HUES6 (cell line): ENCODE results near the gene GFM2.
A peak's percentile ranks its signal among the peaks of the same experiment; 100 is the strongest.
"Not testable (repeated sequence)": the region's sequence is repeated elsewhere in the genome, so short reads cannot be mapped to it uniquely, and the experiment has no call there.

Experiments
- H3K27ac ChIP-seq: 2 replicates; pipeline ENCODE4 v1.7.0; 2013; ENCODE audit warnings: low read depth, mild to moderate bottlenecking, low read length, inconsistent platforms
- H3K27me3 ChIP-seq: 2 replicates; pipeline ENCODE4 v1.6.1; 2013; ENCODE audit warnings: low read length; ENCODE audit not compliant: control insufficient read depth, insufficient read depth
- H3K36me3 ChIP-seq: 2 replicates; pipeline ENCODE4 v1.6.1; 2013; ENCODE audit warnings: low read length; ENCODE audit not compliant: control insufficient read depth, insufficient read depth
- H3K4me1 ChIP-seq: 2 replicates; pipeline ENCODE4 v1.6.1; 2013; ENCODE audit warnings: low read length; ENCODE audit not compliant: control insufficient read depth, insufficient read depth
- H3K4me3 ChIP-seq: 2 replicates; pipeline ENCODE4 v1.5.1; 2013; ENCODE audit warnings: low read depth, low read length
- H3K9ac ChIP-seq: one replicate; pipeline ENCODE4 v1.6.1; 2013; ENCODE audit warnings: mild to moderate bottlenecking, low read length
- H3K9me3 ChIP-seq: 2 replicates; pipeline ENCODE4 v1.6.1; 2013; ENCODE audit warnings: low read depth, low read length; ENCODE audit not compliant: control insufficient read depth, insufficient read depth

The GFM2 gene

GRCh38 chr5:74766849-74767578, at the start of gene GFM2, which contains the start of gene NSA2:
Gene GFM2 (minus strand): TSS chr5:74767117. CDS start chr5:74763742, 3,375 bp downstream.
Gene NSA2 (plus strand): TSS chr5:74767249. CDS start chr5:74767361, 112 bp downstream.
- peak within 1 kb of the TSS; percentile 79 for H3K9ac ChIP-seq
- no peaks in the 10 kb centered on the region for H3K9me3 ChIP-seq
- H3K27ac ChIP-seq = peak within 1 kb of the TSS; percentile 36; the same call in 1 of the 2 replicates
- peaks cover 44% of the 10 kb centered on the region for H3K36me3 ChIP-seq
- H3K4me3 ChIP-seq = peak within 1 kb of the TSS; percentile 92
- H3K4me1 ChIP-seq = peaks cover 4% of the 10 kb centered on the region; the same call in 1 of the 2 replicates
- no peaks in the 10 kb centered on the region for H3K27me3 ChIP-seq

DNA sequence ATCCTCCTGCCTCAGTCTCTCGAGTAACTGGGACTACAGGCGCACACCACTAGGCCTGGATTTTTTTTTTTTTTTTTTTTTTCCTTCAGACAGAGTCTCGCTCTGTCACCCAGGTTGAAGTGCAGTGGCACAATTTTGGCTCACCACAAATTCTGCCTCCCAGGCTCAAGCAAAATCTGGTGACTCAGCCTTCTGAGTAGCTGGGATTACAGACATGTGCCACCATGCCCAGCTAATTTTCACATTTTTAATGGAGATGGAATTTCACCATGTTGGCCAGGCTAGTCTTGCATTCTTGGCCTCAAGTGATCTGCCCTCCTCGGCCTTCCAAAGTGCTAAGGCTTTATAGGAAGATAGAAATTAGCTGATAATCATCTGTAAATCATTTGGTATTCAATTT, 44.0 kb upstream of the GFM2 start:
- Histone ChIP-seq H3K9me3 (no peaks in the 10 kb centered on the region), H3K27ac (no peak overlapping the region), H3K9ac (no peak overlapping the region), H3K4me1 (peaks cover 13% of the 10 kb centered on the region), H3K27me3 (no peaks in the 10 kb centered on the region), H3K4me3 (no peak overlapping the region), H3K36me3 (peaks cover 49% of the 10 kb centered on the region)

DNA sequence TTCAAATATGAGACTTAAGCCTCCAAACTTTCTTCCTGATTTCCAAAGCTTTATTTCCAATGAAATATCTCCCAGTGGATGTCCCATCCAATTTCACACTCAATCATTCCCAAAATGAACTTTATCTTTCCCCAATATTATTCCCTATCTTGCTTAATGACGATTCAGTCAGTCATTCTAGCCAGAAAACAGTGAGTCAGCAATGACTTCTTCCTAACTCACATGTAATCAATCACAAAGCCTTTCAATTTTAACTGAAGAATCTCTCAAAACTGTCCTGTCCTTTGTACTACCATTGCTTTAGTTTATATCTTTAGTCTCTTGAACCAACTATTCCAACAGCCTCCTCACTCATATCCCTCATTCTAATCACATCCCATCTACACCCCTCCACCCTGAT, 35.0 kb upstream of the GFM2 start:
- no peak overlapping the region for H3K27ac ChIP-seq
- no peaks in the 10 kb centered on the region for H3K9me3 ChIP-seq
- no peak overlapping the region for H3K9ac ChIP-seq
- 0 out of 2 replicates have a peak, but pooled peaks cover 2% of the 10 kb centered on the region for H3K4me1 ChIP-seq
- H3K4me3 ChIP-seq = no peak overlapping the region
- H3K27me3 ChIP-seq = no peaks in the 10 kb centered on the region
- H3K36me3 ChIP-seq = peaks cover 79% of the 10 kb centered on the region

- H3K27ac ChIP-seq = no peak overlapping the region
- no peaks in the 10 kb centered on the region for H3K9me3 ChIP-seq
- no peak overlapping the region for H3K9ac ChIP-seq
- peaks cover 82% of the 10 kb centered on the region for H3K36me3 ChIP-seq
- H3K4me1 ChIP-seq = no peaks in the 10 kb centered on the region
- no peaks in the 10 kb centered on the region for H3K27me3 ChIP-seq
- no peak overlapping the region for H3K4me3 ChIP-seq
These were observed 34.3 kb upstream of the GFM2 start for GRCh38 chr5:74801197-74801596.

DNA sequence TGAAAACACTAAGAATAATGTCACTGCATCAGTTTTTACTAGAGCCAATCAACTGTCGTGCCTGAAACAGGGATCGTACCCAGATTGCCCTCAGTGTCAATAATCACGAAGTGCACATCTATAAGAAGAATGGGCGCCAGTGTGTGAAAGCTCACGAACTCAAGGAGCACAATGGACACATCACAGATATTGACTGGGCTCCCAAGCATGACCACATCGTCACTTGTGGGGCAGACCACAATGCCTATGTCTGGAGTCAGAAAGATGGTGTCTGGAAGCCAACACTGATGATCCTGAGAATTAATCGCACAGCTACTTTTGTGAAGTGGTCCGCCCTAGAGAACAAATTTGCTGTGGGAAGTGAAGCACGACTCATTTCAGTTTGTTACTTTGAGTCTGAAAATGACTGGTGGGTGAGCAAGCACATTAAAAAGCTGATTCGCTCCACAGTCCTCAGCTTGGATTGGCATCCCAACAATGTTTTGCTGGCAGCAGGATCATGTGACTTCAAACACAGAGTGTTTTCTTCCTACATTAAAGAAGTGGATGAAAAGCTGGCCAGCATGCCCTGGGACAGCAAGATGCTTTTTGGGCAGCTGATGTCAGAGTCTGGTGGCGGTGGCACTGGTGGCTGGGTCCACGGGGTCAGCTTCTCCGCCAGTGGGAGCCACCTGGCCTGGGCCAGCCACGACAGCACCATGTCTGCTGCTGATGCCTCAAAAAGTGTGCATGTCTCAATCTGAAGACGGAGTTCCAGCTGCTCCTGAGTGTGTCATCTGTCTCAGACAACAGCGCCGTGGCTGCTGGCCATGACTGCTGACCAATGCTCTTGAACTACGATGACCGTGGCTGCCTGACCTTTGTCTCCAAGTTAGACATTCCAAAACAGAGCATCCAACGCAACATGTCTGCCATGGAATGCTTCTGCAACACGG, 32.3 kb upstream of the GFM2 start:
- H3K4me1 ChIP-seq = no peaks in the 10 kb centered on the region
- H3K36me3 ChIP-seq = peaks cover 89% of the 10 kb centered on the region
- no peak overlapping the region for H3K9ac ChIP-seq
- H3K9me3 ChIP-seq = no peaks in the 10 kb centered on the region
- H3K27me3 ChIP-seq = no peaks in the 10 kb centered on the region
- H3K4me3 ChIP-seq = no peak overlapping the region
- no peak overlapping the region for H3K27ac ChIP-seq

DNA sequence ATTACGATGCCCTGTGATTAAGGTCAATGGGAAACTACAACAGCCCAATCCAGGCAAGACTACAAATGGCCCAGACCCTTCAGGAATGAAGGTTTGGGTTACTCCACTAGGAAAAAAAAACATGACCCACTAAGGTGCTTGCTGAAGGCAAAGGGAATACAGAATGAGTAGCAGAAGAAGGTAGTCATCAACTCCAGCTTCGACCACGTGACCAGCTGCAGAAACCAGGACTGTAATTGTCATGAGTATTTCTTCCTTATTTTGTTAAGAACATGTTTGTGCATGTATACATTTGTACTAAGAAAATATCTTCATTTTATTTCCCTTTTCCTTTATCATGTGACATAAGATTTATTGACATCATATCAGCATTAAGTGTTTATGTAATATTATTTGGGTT, 24.8 kb upstream of the GFM2 start:
- not testable (repeated sequence) for H3K9ac ChIP-seq, H3K4me3 ChIP-seq, H3K27ac ChIP-seq, H3K4me1 ChIP-seq, H3K9me3 ChIP-seq, H3K27me3 ChIP-seq
- H3K36me3 ChIP-seq = peaks cover 94% of the 10 kb centered on the region

DNA sequence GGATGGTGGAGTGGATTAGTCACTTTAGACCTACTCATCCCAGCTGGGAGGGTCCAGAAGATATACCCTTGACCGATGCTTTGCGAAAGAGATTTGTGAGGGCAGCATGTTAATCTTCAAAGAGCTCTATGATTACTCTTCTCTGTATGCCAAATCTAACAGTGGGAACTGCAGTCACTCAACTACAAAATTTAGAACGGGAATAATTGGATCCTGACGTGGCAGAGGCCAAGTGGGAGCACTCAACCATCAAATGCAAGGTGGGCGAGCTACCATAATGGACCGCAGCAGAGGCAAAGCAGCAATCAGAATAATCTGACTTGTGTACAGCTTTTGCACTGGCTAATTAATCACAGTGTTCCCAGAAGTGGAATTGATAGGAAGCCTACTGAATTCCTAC, 20.5 kb upstream of the GFM2 start:
- Histone ChIP-seq H3K27me3 (no peaks in the 10 kb centered on the region), H3K4me1 (no peaks in the 10 kb centered on the region), H3K9ac (no peak overlapping the region), H3K27ac (no peak overlapping the region), H3K9me3 (no peaks in the 10 kb centered on the region), H3K4me3 (no peak overlapping the region), H3K36me3 (peaks cover 81% of the 10 kb centered on the region)

DNA sequence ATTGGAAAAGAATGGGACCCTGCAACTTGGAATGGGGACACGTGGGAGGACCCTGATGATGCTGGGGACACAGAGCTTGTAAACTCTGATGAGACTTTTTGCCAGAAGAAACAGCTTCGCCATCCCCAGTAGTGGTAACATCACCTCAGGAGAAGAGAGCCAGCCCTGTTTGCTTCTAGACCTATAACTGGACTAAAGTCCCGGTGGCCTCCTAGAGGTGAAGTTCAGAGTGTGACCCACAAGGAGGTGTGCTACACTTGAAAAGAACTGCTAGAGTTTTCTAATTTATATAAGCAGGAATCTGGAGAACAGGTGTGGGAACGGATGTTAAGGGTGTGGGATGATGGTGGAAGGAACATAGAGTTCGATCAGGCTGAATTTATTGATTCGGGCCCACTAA, 19.9 kb upstream of the GFM2 start:
- no peak overlapping the region for H3K9ac ChIP-seq
- no peaks in the 10 kb centered on the region for H3K27me3 ChIP-seq
- no peak overlapping the region for H3K4me3 ChIP-seq
- no peak overlapping the region for H3K27ac ChIP-seq
- no peaks in the 10 kb centered on the region for H3K9me3 ChIP-seq
- H3K36me3 ChIP-seq = peaks cover 81% of the 10 kb centered on the region
- no peaks in the 10 kb centered on the region for H3K4me1 ChIP-seq

DNA sequence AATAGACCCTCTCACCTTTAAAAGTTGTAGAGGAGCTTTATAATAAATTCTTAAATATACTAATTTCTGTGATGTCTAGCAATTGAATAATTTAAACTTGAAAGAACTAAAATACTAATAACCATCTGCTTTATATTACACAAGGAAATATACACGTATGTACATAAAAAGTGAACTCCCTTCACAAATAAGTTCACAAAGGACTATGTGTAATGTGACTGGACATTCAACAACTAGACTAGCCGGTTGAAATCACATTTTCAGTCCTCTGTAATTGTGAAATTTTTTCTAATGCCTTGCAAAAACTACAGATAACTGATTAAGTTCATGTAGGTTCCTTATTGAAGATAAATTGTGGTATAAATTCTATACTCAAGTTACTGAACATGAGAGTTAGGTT, 11.7 kb upstream of the GFM2 start:
- H3K36me3 ChIP-seq = peaks cover 91% of the 10 kb centered on the region
- H3K27ac ChIP-seq = no peak overlapping the region
- no peaks in the 10 kb centered on the region for H3K4me1 ChIP-seq
- no peaks in the 10 kb centered on the region for H3K27me3 ChIP-seq
- H3K9me3 ChIP-seq = no peaks in the 10 kb centered on the region
- H3K9ac ChIP-seq = no peak overlapping the region
- H3K4me3 ChIP-seq = no peak overlapping the region

- Histone ChIP-seq H3K4me1 (peaks cover 4% of the 10 kb centered on the region; the same call in 1 of the 2 replicates), H3K9me3 (no peaks in the 10 kb centered on the region), H3K9ac (no peak overlapping the region), H3K4me3 (no peak overlapping the region), H3K36me3 (peaks cover 69% of the 10 kb centered on the region), H3K27me3 (no peaks in the 10 kb centered on the region), H3K27ac (no peak overlapping the region)
These were observed 5.4 kb upstream of the GFM2 start for GRCh38 chr5:74772359-74772758.

DNA sequence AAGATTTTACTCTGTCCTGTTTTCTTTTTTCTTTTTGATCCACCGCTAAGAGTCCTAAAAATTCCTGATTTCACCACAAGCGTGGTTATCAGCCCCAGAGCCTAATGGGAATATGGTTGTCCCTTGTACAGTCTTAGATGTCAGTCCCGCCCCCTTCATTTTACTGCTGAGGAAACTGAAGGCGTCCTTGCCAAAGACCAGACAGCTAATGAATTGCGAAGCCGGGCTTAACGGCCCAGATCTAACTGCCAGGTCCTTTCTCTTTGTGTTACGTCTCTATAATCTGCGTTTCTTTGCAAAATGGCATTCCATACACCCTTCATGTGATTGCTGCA, 629 bp upstream of the GFM2 start:
- H3K4me1 ChIP-seq = peaks cover 4% of the 10 kb centered on the region; the same call in 1 of the 2 replicates
- H3K9me3 ChIP-seq = no peaks in the 10 kb centered on the region
- peak overlapping the region; percentile 36; the same call in 1 of the 2 replicates for H3K27ac ChIP-seq
- peaks cover 42% of the 10 kb centered on the region for H3K36me3 ChIP-seq
- peak overlapping the region; percentile 92 for H3K4me3 ChIP-seq
- H3K27me3 ChIP-seq = no peaks in the 10 kb centered on the region
- H3K9ac ChIP-seq = peak overlapping the region; percentile 79
